ENCODE data around the gene GRWD1.
A peak's percentile ranks its signal among the peaks of the same experiment; 100 is the strongest.
"Not testable (repeated sequence)": the region's sequence is repeated elsewhere in the genome, so short reads cannot be mapped to it uniquely, and the experiment has no call there.

The GRWD1 gene

GRCh38 chr19:48480558-48481500 lies 35.0 kb downstream of the GRWD1 start:
- DNase-seq = no peak

GRCh38 chr19:48481846-48482639 lies 36.3 kb downstream of the GRWD1 start:
- no peak for DNase-seq

DNA sequence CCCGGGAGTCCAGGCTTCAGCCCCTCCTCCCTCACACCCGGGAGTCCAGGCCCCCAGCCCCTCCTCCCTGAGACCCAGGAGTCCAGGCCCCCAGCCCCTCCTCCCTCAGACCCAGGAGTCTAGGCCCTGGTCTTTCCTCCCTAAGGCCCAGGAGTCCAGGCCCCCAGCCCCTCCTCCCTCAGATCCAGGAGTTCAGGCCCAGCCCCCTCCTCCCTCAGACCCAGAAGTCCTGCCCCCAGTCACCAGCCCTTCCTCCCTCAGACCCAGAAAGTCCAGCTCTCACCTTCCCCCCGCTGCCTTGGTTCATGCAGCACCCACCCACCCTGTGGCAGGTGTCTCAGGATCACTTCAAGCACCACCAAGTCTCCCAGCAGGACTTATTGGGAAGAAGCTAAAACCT lies 37.5 kb downstream of the GRWD1 start:
- no peak for DNase-seq

- DNase-seq = no peak
These were observed 38.6 kb downstream of the GRWD1 start for GRCh38 chr19:48484247-48484893.

- no peak for DNase-seq
These were observed 39.3 kb downstream of the GRWD1 start for GRCh38 chr19:48484931-48485612.

- DNase-seq = not testable (repeated sequence)
These were observed 40.9 kb downstream of the GRWD1 start for GRCh38 chr19:48486706-48487105.

GRCh38 chr19:48487544-48487943 lies 41.8 kb downstream of the GRWD1 start:
- DNase-seq = no peak

- DNase-seq = peak; percentile 71
These were observed 42.2 kb downstream of the GRWD1 start for GRCh38 chr19:48487948-48488347.

- not testable (repeated sequence) for DNase-seq
These were observed 42.7 kb downstream of the GRWD1 start for GRCh38 chr19:48488478-48488877.

DNA sequence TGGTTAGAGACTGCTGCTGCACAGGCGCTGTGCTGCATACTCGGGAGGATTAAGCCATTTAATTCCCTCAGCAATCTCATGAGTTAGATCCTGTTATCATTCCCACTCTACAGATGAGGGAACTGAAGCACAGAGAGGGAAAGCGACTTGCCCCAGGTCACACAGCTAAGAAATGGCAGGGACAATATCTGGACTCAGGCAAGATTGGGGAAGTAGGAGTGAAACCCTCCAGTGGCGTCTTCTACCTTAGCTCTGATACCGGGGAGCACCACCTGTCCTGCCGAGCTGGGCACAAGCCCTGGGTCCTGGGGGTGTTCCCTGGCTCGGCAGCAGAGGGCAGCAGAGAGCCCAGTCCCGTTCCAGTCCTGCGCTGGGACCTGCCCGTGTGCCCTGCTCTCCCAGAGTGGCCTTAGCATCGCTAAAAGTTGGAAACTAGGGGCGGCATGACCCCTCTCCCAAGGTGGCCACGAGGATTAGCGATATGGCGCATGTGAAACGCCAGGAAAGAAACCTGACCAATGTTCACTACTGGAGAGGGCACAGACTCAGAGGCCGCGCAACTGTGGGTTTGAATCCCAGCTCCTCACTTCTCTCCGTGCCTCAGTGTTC lies 43.9 kb downstream of the GRWD1 start:
- DNase-seq = peak; percentile 25

DNA sequence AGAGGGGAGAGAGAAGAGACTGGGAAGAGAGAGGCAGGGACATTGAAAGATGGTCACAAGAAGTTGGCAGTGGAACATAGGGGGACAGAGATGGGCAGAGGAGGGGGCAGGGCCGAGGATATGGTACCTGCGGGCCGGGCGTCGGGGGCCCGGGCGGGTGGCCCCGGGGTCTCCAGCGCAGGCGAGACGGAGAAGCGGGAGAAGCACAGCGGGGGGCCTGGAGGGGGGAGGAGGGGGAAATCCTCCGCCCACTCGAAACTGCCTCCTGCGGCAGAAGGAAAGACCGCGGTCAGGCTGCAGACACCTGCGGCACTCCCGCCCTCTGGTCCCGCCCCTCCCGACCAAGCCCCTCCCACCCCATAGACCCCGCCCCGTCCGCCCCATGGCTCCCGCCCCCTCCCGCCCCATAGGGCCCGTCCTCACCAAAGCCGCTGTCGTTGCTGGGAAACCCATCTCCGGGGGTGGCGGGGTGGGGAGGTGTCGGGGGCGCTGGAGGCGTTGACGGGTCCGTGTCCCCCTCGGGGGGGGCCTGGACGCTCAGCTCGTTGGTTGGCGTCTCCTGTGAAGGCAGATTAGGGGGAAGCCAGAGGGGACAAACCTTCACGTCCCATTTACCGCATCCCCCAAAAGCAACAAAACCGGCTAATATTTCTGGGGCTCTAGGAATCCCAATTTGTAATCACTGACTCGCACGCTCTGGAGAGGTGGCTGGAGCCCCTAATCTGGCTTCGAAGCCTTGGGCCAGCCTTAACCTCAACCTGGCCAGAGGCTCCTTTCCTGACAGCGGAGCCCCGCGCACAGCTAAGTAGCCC lies 45.4 kb downstream of the GRWD1 start:
- DNase-seq = no peak

- DNase-seq = no peak
These were observed 46.0 kb downstream of the GRWD1 start for GRCh38 chr19:48491793-48492123.

GRCh38 chr19:48492925-48493717 lies 47.3 kb downstream of the GRWD1 start:
- DNase-seq = peak; percentile 94

DNA sequence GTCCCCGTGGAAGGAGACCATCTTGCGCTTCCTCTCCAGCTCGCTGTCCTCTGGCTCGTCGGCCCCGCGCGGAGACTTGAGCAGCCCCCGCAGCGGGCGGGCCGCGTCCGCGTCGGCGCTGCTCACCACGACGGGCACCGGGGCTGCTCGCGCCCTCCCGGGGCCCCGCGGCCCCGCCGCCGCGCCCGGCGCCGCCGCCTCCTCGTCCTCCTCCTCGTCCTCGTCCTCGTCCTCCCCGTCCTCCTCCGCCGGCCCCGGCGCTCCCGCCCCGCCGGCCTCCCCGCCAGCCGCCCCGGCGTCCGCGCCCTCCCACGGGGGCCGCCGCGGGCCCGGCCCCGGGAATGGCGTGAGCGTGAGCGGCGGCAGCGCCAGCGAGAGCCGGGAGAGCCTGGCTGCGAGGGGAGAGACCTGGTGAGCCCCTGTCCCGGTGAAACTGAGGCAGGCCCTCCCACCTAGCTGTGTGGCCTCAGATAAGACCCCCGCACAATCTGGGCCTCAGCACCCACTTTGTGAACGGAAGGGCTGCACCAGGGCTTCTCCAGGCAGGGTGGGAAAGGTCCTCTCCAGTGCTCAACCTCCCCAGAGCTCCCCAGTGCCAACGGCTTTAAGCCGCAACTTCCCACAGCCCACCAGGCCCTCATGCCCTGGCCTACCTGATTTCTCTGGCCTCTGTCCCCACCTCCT lies 48.1 kb downstream of the GRWD1 start:
- no peak for DNase-seq

- DNase-seq = no peak
These were observed 49.6 kb downstream of the GRWD1 start for GRCh38 chr19:48495396-48495795.

GRCh38 chr19:48496959-48497727 lies 51.4 kb downstream of the GRWD1 start:
- DNase-seq = no peak

- no peak for DNase-seq
These were observed 52.2 kb downstream of the GRWD1 start for GRCh38 chr19:48497728-48498594.

All from NCI-H446 treated with DMSO at 0.1 percent for 48 hours (cell line).